ENCODE results near the gene ZNF311. TPM values are rescaled to one million over a fixed set of nuclear protein-coding genes. Genes with fewer than 3 reads are reported as not detected.

Gene ZNF311
- total RNA-seq, 1 donor from 2014 or later, result 1.3 TPM

DNA sequence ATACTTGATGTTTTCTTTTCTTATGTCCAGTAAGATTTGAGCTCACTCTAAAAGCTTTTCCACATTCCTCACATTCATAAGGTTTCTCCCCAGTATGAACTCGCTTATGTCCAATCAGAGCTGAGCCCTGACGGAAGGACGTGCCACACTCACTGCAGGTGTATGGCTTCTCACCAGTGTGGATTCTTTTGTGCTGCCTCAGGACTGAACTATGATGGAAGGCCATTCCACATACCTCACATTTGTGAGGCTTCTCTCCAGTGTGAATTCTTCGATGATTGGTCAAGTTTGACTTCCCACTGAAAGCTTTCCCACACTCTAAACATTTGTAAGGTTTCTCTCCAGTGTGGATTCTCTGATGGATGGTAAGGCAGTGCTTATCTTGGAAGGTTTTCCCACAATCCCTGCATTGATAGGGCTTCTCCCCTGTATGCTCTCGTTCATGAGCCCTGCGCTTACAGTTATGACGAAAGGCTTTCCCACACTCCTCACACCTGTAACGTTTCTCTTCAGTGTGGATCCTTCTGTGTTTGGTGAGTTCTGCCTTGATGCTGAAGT lies 9.9 kb downstream of the ZNF311 start:
- no peak for DNase-seq (ENCODE audit: low read depth, low spot score)
- Mint-ChIP-seq H3K4me1 (no peaks in the 10 kb centered on the region), H3K27ac (ENCODE audit: unreplicated experiment) (no peak overlapping the region), H3K4me3 (no peak overlapping the region), H3K27me3 (ENCODE audit: low read depth) (peaks cover 40% of the 10 kb centered on the region), H3K9me3 (no peaks in the 10 kb centered on the region), H3K36me3 (ENCODE audit: low read depth) (no peaks in the 10 kb centered on the region)
- TF ChIP-seq, protein P1, sequence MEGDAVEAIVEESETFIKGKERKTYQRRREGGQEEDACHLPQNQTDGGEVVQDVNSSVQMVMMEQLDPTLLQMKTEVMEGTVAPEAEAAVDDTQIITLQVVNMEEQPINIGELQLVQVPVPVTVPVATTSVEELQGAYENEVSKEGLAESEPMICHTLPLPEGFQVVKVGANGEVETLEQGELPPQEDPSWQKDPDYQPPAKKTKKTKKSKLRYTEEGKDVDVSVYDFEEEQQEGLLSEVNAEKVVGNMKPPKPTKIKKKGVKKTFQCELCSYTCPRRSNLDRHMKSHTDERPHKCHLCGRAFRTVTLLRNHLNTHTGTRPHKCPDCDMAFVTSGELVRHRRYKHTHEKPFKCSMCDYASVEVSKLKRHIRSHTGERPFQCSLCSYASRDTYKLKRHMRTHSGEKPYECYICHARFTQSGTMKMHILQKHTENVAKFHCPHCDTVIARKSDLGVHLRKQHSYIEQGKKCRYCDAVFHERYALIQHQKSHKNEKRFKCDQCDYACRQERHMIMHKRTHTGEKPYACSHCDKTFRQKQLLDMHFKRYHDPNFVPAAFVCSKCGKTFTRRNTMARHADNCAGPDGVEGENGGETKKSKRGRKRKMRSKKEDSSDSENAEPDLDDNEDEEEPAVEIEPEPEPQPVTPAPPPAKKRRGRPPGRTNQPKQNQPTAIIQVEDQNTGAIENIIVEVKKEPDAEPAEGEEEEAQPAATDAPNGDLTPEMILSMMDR (conservative IDR thresholded peaks at IDR 0.05), result no peak

DNA sequence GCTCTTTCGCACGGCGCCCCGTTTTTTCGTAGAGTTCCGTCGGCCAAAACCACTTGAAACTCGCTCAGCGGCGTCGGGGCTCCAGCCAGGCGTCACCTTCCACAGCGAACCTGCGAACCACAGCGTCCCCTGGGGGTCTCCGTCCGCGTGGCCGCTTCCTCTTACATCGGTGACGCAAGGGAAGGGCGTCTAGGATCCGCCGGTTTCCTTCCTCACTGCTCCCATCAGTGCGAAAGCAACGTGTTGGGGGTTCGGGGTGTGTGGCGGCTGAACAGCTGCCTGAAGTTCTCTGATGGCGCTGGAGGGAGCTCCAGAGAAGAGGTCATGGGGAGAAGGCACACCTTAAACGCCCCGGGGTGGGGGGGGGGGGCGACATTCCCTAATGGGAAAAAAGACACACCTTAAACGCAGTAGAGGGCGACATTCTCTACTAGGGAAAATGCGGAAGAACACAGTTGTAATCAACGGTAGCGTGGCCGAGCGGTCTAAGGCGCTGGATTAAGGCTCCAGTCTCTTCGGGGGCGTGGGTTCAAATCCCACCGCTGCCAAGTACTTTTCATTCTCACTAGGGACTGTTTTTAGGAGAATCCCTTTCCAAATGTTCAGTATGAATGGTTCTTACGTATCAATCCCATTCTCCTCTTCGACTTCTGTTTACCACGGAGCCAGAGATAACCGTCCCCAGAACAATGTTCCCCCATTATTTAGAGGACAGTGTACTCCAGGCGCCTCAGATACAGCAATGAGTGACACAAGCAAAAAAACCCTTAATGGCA lies 16.4 kb downstream of the ZNF311 start:
- Mint-ChIP-seq H3K27ac (ENCODE audit: unreplicated experiment) (peak overlapping the region; percentile 19), H3K36me3 (ENCODE audit: low read depth) (peaks cover 9% of the 10 kb centered on the region), H3K27me3 (ENCODE audit: low read depth) (peaks cover 59% of the 10 kb centered on the region), H3K4me1 (peaks cover 33% of the 10 kb centered on the region), H3K4me3 (peak overlapping the region; percentile 91), H3K9me3 (peaks cover 8% of the 10 kb centered on the region)
- peak; percentile 76 for DNase-seq (ENCODE audit: low read depth, low spot score)
- TF ChIP-seq, protein P1 (conservative IDR thresholded peaks at IDR 0.05), result peak; percentile 67

DNA sequence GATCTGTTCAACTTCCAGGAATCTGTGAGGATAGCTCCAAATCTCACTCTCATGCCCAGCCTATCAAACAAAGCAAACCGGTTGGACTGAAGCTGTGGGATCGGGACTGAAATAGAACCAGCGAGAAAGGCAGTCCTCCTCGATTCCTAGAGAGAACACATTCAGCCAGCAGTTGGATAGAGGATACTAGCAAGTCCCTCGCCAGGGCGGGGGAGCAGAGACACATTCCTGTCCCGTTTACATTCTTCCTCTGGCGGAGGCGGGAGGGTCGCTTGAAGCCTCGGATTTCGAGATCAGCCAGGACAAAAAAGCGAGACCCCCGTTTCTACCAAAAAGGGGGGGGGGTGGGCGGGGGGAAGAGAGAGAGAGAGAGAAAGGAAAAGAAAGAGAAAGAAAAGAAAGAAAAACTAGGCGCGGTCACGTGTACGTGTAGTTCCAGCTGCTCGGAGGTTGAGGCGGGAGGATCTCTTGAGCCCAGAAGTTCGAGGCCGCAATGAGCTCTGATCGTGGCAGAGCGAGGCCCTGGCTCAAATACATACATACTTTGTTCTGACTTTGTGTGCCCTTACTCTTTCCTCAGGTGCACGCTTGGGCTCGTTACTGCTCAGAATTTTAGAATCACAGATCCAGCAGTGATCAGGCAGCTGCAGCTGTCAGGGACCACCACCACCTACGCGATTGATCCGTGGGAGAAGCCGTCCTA lies 19.5 kb downstream of the ZNF311 start:
- DNase-seq (ENCODE audit: low read depth, low spot score), result peak; percentile 65
- H3K4me1 Mint-ChIP-seq, result peaks cover 56% of the 10 kb centered on the region
- peak overlapping the region; percentile 59 for H3K27ac Mint-ChIP-seq (ENCODE audit: unreplicated experiment)
- H3K4me3 Mint-ChIP-seq, result peak overlapping the region; percentile 93
- peaks cover 12% of the 10 kb centered on the region for H3K9me3 Mint-ChIP-seq
- H3K27me3 Mint-ChIP-seq (ENCODE audit: low read depth), result peaks cover 63% of the 10 kb centered on the region
- peaks cover 14% of the 10 kb centered on the region for H3K36me3 Mint-ChIP-seq (ENCODE audit: low read depth)
- TF ChIP-seq, protein P1 (conservative IDR thresholded peaks at IDR 0.05), result no peak

DNA sequence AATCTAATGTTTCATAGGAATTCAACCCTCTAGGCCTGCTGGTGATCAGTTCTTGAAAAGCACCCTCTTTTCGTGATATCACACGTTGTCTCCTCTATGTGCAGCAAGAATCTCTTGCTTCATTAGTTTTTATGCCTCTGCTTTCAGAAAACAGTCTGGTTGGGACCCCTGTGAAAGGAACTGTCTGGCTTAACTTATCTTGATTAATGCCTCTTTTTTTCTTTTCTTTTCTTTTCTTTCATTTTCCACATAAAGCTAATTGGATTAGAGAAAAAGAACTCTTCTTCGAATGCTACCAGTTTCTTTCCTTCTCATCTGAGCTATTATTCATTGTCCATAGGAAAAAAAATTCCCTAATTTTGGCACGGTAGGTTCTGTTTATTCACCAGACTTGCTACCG lies 21.3 kb downstream of the ZNF311 start:
- H3K4me3 Mint-ChIP-seq, result peak overlapping the region; percentile 90
- peaks cover 14% of the 10 kb centered on the region for H3K36me3 Mint-ChIP-seq (ENCODE audit: low read depth)
- peaks cover 61% of the 10 kb centered on the region for H3K27me3 Mint-ChIP-seq (ENCODE audit: low read depth)
- TF ChIP-seq, protein P1 (conservative IDR thresholded peaks at IDR 0.05), result no peak
- no peak for DNase-seq (ENCODE audit: low read depth, low spot score)
- no peak overlapping the region for H3K27ac Mint-ChIP-seq (ENCODE audit: unreplicated experiment)
- peaks cover 12% of the 10 kb centered on the region for H3K9me3 Mint-ChIP-seq
- peaks cover 61% of the 10 kb centered on the region for H3K4me1 Mint-ChIP-seq

DNA sequence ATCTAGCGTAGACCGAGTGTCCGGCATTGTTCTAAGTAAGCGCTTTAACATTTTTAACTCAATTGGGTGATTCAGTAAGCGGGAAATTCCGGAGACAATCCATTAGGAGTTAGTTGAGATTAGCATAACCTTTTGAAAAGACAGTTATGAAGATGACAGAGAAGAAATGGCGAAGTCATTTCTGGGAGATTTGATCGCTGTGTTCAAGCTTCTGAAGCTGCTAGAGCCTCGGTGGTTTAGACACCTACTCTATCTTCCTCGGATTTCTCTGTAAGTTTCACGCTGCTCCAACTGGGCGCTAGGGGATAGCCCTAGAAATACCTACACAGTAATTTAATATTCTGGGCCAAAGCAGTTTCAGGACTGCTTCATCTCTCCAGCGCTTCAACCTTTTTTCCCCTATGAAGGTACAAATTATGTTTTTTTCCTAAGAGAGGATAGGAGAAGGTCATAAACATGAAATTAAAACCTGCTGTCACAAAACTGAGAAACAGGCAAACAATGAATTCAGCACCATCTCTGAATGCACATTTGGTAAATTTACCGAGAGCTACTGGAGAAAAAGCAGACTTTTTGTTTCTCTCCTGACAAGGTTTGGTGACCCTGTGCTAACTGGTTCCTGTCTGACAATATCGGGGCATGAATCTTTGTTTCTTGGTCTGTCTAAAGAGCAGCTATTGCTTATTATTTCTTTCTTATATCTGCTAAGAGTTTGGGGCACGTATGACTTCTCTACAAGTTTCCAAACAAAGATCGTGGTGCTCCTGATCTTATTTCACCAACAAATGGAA lies 22.4 kb downstream of the ZNF311 start:
- Mint-ChIP-seq H3K36me3 (ENCODE audit: low read depth) (peaks cover 8% of the 10 kb centered on the region), H3K27ac (ENCODE audit: unreplicated experiment) (peak overlapping the region; percentile 97), H3K4me1 (peaks cover 61% of the 10 kb centered on the region), H3K27me3 (ENCODE audit: low read depth) (peaks cover 59% of the 10 kb centered on the region), H3K9me3 (peaks cover 7% of the 10 kb centered on the region), H3K4me3 (peak overlapping the region; percentile 90)
- TF ChIP-seq, protein P1 (conservative IDR thresholded peaks at IDR 0.05), result peak; percentile 42
- no peak for DNase-seq (ENCODE audit: low read depth, low spot score)
